Duodenal mucosa (tissue), 2 donors: ENCODE measurements around the gene MIER2.

ENCODE experiments used
- H3K27ac ChIP-seq: one replicate; pipeline ENCODE4 v1.7.0; 2013; ENCODE audit warnings: low read depth, low read length
- H3K27me3 ChIP-seq, 2 donors: one replicate each; pipeline ENCODE4 v1.7.0; 2013; ENCODE audit warnings: low read length in 2 of 2, control low read depth in 1 of 2; ENCODE audit not compliant: insufficient read depth in 2 of 2, control insufficient read depth in 1 of 2
- H3K36me3 ChIP-seq, 2 donors: one replicate each; pipeline ENCODE4 v1.7.0; 2013; ENCODE audit warnings: low read length in 2 of 2, control low read depth in 1 of 2; ENCODE audit not compliant: insufficient read depth in 2 of 2, control insufficient read depth in 1 of 2
- H3K4me1 ChIP-seq, 2 donors: one replicate each; pipeline ENCODE4 v1.7.0; 2013; ENCODE audit warnings: low read length in 2 of 2, control low read depth in 1 of 2; ENCODE audit not compliant: insufficient read depth in 2 of 2, control insufficient read depth in 1 of 2
- H3K4me3 ChIP-seq, 2 donors: one replicate each; pipeline ENCODE4 v1.7.0; 2013; ENCODE audit warnings: low read length in 2 of 2, low read depth in 1 of 2
- H3K9ac ChIP-seq, 2 donors: one replicate each; pipeline ENCODE4 v1.7.0; 2013; ENCODE audit warnings: low read length in 2 of 2, low read depth in 1 of 2
- H3K9me3 ChIP-seq, 2 donors: one replicate each; pipeline ENCODE4 v1.7.0; 2013; ENCODE audit warnings: low read length in 2 of 2, control low read depth in 1 of 2; ENCODE audit not compliant: control insufficient read depth in 1 of 2

The MIER2 gene

GRCh38 chr19:342801-343421 lies 1.7 kb downstream of the MIER2 start:
- peak overlapping the region; percentile 12 to 32 for H3K9ac ChIP-seq
- H3K36me3 ChIP-seq: peaks cover 0 to 4% of the 10 kb centered on the region in 2 donors
- H3K27me3 ChIP-seq: no peaks in the 10 kb centered on the region
- peak overlapping the region; percentile 45 to 56 for H3K4me3 ChIP-seq
- H3K27ac ChIP-seq: no peak overlapping the region
- H3K4me1 ChIP-seq: peaks cover 28 to 38% of the 10 kb centered on the region in 2 donors
- H3K9me3 ChIP-seq: no peaks in the 10 kb centered on the region

DNA sequence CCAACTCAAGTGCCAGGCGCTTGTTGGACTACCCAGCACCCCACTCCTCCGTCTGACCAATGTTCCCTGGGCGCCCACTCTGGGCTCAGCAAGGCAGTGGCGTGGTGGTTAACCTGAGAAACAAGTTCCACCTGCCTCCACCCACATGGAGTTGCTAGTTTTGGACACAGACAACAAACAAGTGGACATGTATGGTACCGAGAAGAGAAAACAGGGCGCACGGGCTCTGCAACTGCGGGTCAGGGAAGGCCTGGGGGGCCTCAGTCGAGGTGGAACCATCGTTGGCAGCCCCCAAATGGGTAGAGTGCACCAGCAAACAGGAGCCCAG lies 2.5 kb downstream of the MIER2 start:
- Histone ChIP-seq H3K9me3 (no peaks in the 10 kb centered on the region), H3K4me3 (peak overlapping the region; percentile 31 to 32), H3K9ac (no peak overlapping the region), H3K27ac (no peak overlapping the region), H3K4me1 (peaks cover 28 to 38% of the 10 kb centered on the region in 2 donors), H3K27me3 (no peaks in the 10 kb centered on the region), H3K36me3 (peaks cover 0 to 4% of the 10 kb centered on the region in 2 donors)

GRCh38 chr19:341386-342127 lies 3.0 kb downstream of the MIER2 start:
- H3K27me3 ChIP-seq: no peaks in the 10 kb centered on the region
- H3K9ac ChIP-seq: no peak overlapping the region
- H3K36me3 ChIP-seq: peaks cover 0 to 4% of the 10 kb centered on the region in 2 donors
- H3K4me3 ChIP-seq: peak overlapping the region; percentile 31 to 32
- no peak overlapping the region for H3K27ac ChIP-seq
- no peaks in the 10 kb centered on the region for H3K9me3 ChIP-seq
- peaks cover 28 to 38% of the 10 kb centered on the region in 2 donors for H3K4me1 ChIP-seq

DNA sequence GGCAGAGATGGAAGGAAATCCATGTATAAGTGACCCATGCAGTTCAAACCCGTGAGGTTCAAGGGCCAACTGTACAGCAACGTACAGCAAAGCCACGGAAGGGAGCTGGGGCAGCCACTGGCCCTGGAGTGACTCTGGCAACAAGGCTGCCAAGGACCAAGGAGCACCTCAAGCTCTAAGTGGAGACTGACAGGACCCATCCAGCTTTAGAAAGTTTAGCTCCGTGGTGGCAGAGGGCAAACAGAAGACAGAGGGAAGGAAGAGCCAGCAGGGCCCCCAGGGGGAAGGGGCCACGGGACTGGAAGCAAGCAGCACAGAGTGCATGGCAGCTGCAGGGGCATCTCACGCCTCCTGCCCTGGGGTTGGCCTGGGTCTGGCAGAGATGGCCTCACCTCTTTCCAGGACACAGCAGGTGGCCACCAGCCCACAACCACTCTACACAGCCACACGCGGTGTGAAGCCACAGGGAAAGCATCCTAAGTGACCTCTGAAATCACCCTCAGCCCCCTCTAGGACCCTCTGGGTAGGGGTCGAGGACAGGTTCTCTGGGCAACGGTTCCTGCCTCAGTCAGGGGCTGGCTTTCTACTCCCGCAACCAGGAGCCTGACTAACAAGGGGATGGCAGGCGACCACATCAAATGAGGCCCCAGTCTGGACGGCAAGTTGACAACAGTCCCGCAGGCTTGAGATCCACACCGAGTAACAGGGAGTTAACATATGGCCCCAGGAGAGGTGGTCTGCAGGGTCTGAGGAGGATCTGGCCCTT lies 3.8 kb downstream of the MIER2 start:
- Histone ChIP-seq H3K27me3 (no peaks in the 10 kb centered on the region), H3K9me3 (no peaks in the 10 kb centered on the region), H3K27ac (no peak overlapping the region), H3K36me3 (peaks cover 0 to 9% of the 10 kb centered on the region in 2 donors), H3K9ac (no peak overlapping the region), H3K4me3 (no peak overlapping the region), H3K4me1 (peaks cover 28 to 38% of the 10 kb centered on the region in 2 donors)

DNA sequence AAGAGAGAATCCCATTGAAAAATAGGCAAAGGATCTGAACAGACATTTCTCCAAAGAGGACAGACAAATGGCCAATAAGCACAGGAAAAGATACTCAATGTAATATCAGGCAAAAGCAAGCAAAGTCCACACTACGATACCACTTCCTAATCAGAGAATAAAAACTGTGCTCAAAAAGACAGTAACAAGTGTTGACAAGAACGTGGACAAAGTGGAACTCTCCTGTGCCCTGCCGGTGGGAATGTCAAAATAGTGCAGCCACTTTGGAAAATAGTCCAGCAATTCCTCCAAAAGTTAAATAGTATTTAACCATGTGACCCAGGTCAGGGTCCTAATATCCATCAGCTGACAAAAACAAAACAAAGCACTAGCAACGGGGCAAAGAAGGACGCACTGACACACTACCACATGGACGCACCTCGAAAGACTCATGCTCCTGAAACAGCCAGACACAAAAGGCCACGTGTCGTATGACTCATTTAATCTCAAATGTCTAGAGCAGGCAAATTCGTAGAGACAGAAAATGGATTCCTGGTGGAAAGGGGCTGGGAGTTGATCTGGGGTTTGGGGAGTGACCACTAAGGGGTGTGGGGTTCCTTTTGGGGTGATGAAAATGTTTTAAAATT lies 5.2 kb downstream of the MIER2 start:
- Histone ChIP-seq H3K9ac (no peak overlapping the region), H3K36me3 (peaks cover 3 to 19% of the 10 kb centered on the region in 2 donors), H3K4me1 (peaks cover 28 to 34% of the 10 kb centered on the region in 2 donors), H3K4me3 (no peak overlapping the region), H3K9me3 (no peaks in the 10 kb centered on the region), H3K27me3 (no peaks in the 10 kb centered on the region), H3K27ac (no peak overlapping the region)

DNA sequence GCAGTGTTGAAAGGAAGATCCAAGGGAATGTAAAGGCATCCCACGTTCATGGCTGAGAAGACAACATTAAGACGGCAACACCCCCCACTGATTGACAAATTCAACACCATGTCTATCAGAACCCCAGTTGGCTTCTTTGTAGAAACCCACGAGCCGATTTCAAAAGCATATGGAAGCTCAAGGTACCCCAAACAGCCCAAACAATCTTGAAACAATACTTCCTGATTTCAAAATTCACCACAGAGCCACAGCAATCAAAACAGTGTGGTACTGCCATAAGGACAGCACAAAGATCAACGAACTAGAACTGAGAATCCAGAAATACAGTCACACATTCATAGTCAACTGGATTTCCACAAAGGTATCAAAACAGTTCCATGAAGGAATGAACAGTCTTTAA lies 6.2 kb downstream of the MIER2 start:
- Histone ChIP-seq H3K4me1 (peaks cover 24 to 29% of the 10 kb centered on the region in 2 donors), H3K27ac (no peak overlapping the region), H3K36me3 (peaks cover 8 to 23% of the 10 kb centered on the region in 2 donors), H3K9me3 (no peaks in the 10 kb centered on the region), H3K27me3 (no peaks in the 10 kb centered on the region), H3K9ac (no peak overlapping the region), H3K4me3 (no peak overlapping the region)

- peaks cover 8 to 23% of the 10 kb centered on the region in 2 donors for H3K36me3 ChIP-seq
- no peak overlapping the region for H3K4me3 ChIP-seq
- no peak overlapping the region for H3K9ac ChIP-seq
- H3K9me3 ChIP-seq: no peaks in the 10 kb centered on the region
- no peak overlapping the region for H3K27ac ChIP-seq
- H3K4me1 ChIP-seq: peaks cover 1 to 7% of the 10 kb centered on the region in 2 donors
- H3K27me3 ChIP-seq: no peaks in the 10 kb centered on the region
These were observed 8.5 kb downstream of the MIER2 start for GRCh38 chr19:336067-336614.

DNA sequence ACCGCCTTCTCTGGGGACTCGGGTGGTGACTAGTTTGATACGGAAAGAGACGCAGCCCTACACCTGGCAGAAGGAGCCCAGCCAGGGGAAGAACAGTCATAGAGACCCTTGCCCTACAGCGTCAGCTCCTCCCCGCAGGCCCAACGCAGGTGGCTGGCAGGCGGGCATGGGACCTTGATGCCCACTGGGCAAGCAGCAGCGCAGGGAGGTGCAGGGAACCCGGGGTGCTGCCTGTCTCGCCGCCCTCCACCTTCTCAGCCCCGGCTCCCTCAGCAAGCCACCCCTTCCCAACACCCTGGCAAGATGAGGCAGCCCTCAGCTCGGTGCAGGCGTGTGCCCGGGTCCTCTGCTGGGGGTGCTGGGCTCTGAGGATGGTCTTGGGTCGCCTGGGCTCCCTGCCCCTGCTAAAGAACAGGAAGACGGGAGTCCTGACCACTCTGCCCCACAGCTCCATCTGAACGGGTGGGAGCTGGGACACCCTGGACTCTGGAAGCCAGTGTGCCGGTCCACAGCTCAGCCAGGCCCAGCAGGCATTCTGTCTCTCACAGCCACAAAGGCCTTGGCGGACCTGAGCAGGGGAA lies 9.0 kb downstream of the MIER2 start:
- H3K36me3 ChIP-seq: peaks cover 11 to 29% of the 10 kb centered on the region in 2 donors

DNA sequence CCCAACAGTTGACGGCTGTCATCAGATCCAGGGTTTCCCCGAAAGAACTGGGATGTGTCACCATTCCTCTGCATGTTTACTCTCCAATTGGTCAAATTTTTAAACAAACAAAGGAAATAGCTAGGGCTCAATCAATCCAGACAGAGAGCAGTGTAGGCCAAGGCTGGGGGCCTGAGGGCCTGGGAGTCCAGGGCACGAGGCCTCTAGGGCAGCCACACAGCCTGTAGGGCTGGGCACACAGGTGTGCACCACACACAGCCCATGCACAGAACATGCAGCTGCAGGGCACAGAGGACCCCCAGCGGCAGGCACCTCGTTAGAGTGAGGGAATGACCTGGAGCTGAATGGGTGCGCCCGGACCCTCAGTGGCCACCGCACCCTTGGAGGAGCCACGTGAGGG lies 9.5 kb downstream of the MIER2 start:
- Histone ChIP-seq H3K4me1 (no peaks in the 10 kb centered on the region), H3K27ac (no peak overlapping the region), H3K36me3 (peaks cover 13 to 29% of the 10 kb centered on the region in 2 donors)

More for the DNA sequence above, 9.0 kb downstream of the MIER2 start:
- no peak overlapping the region for H3K27ac ChIP-seq
- no peaks in the 10 kb centered on the region for H3K9me3 ChIP-seq
- no peak overlapping the region for H3K4me3 ChIP-seq
- peaks cover 0 to 2% of the 10 kb centered on the region in 2 donors for H3K4me1 ChIP-seq
- H3K9ac ChIP-seq: no peak overlapping the region
- H3K27me3 ChIP-seq: no peaks in the 10 kb centered on the region

More for the DNA sequence above, 9.5 kb downstream of the MIER2 start:
- no peak overlapping the region for H3K9ac ChIP-seq
- H3K9me3 ChIP-seq: no peaks in the 10 kb centered on the region
- no peak overlapping the region for H3K4me3 ChIP-seq
- H3K27me3 ChIP-seq: no peaks in the 10 kb centered on the region
